HepG2 (cell line): ENCODE data around the gene WDR81. TPM values are rescaled to one million over a fixed set of nuclear protein-coding genes. Genes with fewer than 3 reads are reported as not detected.

Experiments
- ATAC-seq: fragments of 200-7000 bp; cut with Tn5 transposase; 3 replicates; pipeline ENCODE4 v1.9.1; 2020; ENCODE audit warnings: mild to moderate bottlenecking, moderate library complexity
- BruUV-seq: library from RNA; stranded (reverse); fragments of 400-500 nt; replicated peaks from 2 replicates; lab custom pipeline; 2021; lab: Mats Ljungman, UMichigan
- CTCF ChIA-PET: fragments of 300-600 bp; formaldehyde crosslinking; extraction: SDS; loops from one replicate; lab custom pipeline; 2021; ENCODE audit warnings: low total read pairs, inconsistent platforms, low intra/inter-chr PET ratio; lab: Yijun Ruan, JAX
- POLR2A ChIA-PET: fragments of 350-600 bp; sonication (Branson Sonifier 250); formaldehyde crosslinking; loops from one replicate; lab custom pipeline; 2020; ENCODE audit warnings: antibody characterized with exemption, inconsistent platforms; lab: Yijun Ruan, JAX
- DNase-seq: peaks from one replicate; pipeline ENCODE4 v3.0.0-alpha.2; 2015; ENCODE audit warnings: low spot score
- FAIRE-seq: peaks from 3 replicates; lab custom pipeline; 2011; peaks lifted over from hg19 to GRCh38; lab: Jason Lieb, UNC
- H2AFZ ChIP-seq: one replicate; pipeline ENCODE4 v1.6.1; 2011; ENCODE audit warnings: low read length, inconsistent platforms
- H3K27ac ChIP-seq: fragments of 300-600 bp; 3 replicates; pipeline ENCODE4 v1.8.0; 2011; ENCODE audit warnings: mixed run types, mild to moderate bottlenecking, mixed read lengths, low read length, inconsistent platforms; ENCODE audit not compliant: insufficient read depth; ENCODE audit errors: extremely low read length
- H3K27me3 ChIP-seq, 2 experiments: fragments of 200-600 bp in 1 of 2; 2 replicates in 1 of 2; 3 replicates in 1 of 2; pipeline versions ENCODE4 v1.6.0 to v1.8.0; 2011; ENCODE audit warnings: low read length in 2 of 2, mild to moderate bottlenecking in 2 of 2, moderate library complexity in 2 of 2, inconsistent platforms in 1 of 2; ENCODE audit not compliant: insufficient read depth in 2 of 2, control insufficient read depth in 1 of 2
- H3K36me3 ChIP-seq, 2 experiments: fragments of 200-600 bp in 1 of 2; replicated peaks in 1 of 2; 2 replicates in 1 of 2; 3 replicates in 1 of 2; pipeline versions ENCODE4 v1.5.1 to v1.8.0; 2011; ENCODE audit warnings: low read length in 2 of 2, inconsistent platforms in 1 of 2; ENCODE audit not compliant: insufficient read depth in 2 of 2, control insufficient read depth in 1 of 2
- H3K4me1 ChIP-seq: 2 replicates; pipeline ENCODE4 v1.5.1; 2012; ENCODE audit warnings: low read length, inconsistent platforms; ENCODE audit not compliant: insufficient read depth
- H3K4me2 ChIP-seq: 2 replicates; pipeline ENCODE4 v1.6.0; 2011; ENCODE audit warnings: low read depth, low read length, inconsistent platforms
- H3K4me3 ChIP-seq, 3 experiments: fragments of 200-600 bp in 1 of 3; sonication (generic), shearing (Covaris generic) in 1 of 3; replicated peaks in 1 of 3; 2 replicates each; pipeline ENCODE4 v1.5.1; 2011 to 2016; ENCODE audit warnings: low read length in 3 of 3, inconsistent platforms in 2 of 3, low read depth in 2 of 3, mild to moderate bottlenecking in 2 of 3, control low read depth in 1 of 3, mixed read lengths in 1 of 3; ENCODE audit not compliant: insufficient read depth in 1 of 3
- H3K79me2 ChIP-seq: one replicate; pipeline ENCODE4 v1.6.1; 2011; ENCODE audit warnings: low read length, inconsistent platforms; ENCODE audit not compliant: insufficient read depth
- H3K9ac ChIP-seq: 2 replicates; pipeline ENCODE4 v1.6.0; 2011; ENCODE audit warnings: mild to moderate bottlenecking, low read depth, low read length, inconsistent platforms; ENCODE audit not compliant: insufficient read depth
- H3K9me3 ChIP-seq: 2 replicates; pipeline ENCODE4 v1.5.1; 2012; ENCODE audit warnings: mild to moderate bottlenecking, low read length
- H4K20me1 ChIP-seq: 2 replicates; pipeline ENCODE4 v1.6.0; 2011; ENCODE audit warnings: inconsistent platforms, mild to moderate bottlenecking, low read length, moderate library complexity; ENCODE audit not compliant: insufficient read depth
- ATF4 ChIP-seq, 2 experiments: fragments of 450-650 bp in 1 of 2; sonication (generic) in 1 of 2; formaldehyde crosslinking; IDR thresholded peaks; 2 replicates each; pipeline versions ENCODE4 v1.5.0 to v1.8.0; 2020 to 2022; ENCODE audit warnings: mild to moderate bottlenecking in 1 of 2, missing genetic modification reagents in 1 of 2
- PREB ChIP-seq: sonication (generic); formaldehyde crosslinking; IDR thresholded peaks from 2 replicates; pipeline ENCODE4 v1.4.0; 2020; ENCODE audit warnings: missing genetic modification reagents
- USF2 ChIP-seq, 2 experiments: sonication (generic) in 1 of 2; formaldehyde crosslinking in 1 of 2; IDR thresholded peaks; 2 replicates each; pipeline versions ENCODE4 v1.5.1 to v1.6.1; 2011 to 2020; ENCODE audit warnings: borderline replicate concordance in 1 of 2, low read depth in 1 of 2, low read length in 1 of 2, mild to moderate bottlenecking in 1 of 2, missing genetic modification reagents in 1 of 2, moderate library complexity in 1 of 2
- ZBTB4 ChIP-seq: sonication (generic); formaldehyde crosslinking; IDR thresholded peaks from 2 replicates; pipeline ENCODE4 v1.4.0; 2020; ENCODE audit warnings: missing genetic modification reagents, mild to moderate bottlenecking, borderline replicate concordance
- ZNF180 ChIP-seq: sonication (generic); formaldehyde crosslinking; IDR thresholded peaks from 2 replicates; pipeline ENCODE4 v1.4.0; 2020; ENCODE audit warnings: low read depth, missing genetic modification reagents, borderline replicate concordance
- ZNF234 ChIP-seq: sonication (generic); formaldehyde crosslinking; conservative IDR thresholded peaks from 2 replicates; pipeline ENCODE4 v1.5.1; 2020; ENCODE audit warnings: mild to moderate bottlenecking, missing genetic modification reagents
- ZNF326 ChIP-seq: sonication (generic); formaldehyde crosslinking; IDR thresholded peaks from 2 replicates; pipeline ENCODE4 v1.4.0; 2020; ENCODE audit warnings: missing genetic modification reagents, borderline replicate concordance
- ZNF33A ChIP-seq: sonication (generic); formaldehyde crosslinking; IDR thresholded peaks from 2 replicates; pipeline ENCODE4 v1.5.1; 2020; ENCODE audit warnings: missing genetic modification reagents, mild to moderate bottlenecking, moderate library complexity, borderline replicate concordance
- ZSCAN22 ChIP-seq: sonication (generic); formaldehyde crosslinking; IDR thresholded peaks from 2 replicates; pipeline ENCODE4 v1.4.0; 2020; ENCODE audit warnings: mild to moderate bottlenecking, missing genetic modification reagents
- WGBS: methylation state at CpG from one replicate; pipeline ENCODE4 v1.1.6; 2017; ENCODE audit warnings: low lambda C conversion rate; 5-methylcytosine and 5-hydroxymethylcytosine counted together
- in situ Hi-C: cut with HindIII; loops from 2 replicates; pipeline ENCODE4 v1.10.0; 2017; ENCODE audit warnings: low pct_unique_long_range_greater_than_20kb; ENCODE audit not compliant: extremely low pct_ligation_motif_present
- intact Hi-C: fragments of 100-400 bp; cut with micrococcal nuclease; formaldehyde crosslinking; loops from one replicate; pipeline ENCODE4 v1.10.0; 2022; ENCODE audit not compliant: unreplicated experiment
- polyA plus RNA-seq, 8 experiments: library from polyadenylated mRNA; depleted of rRNA in 3 of 8; stranded (reverse) in 7 of 8; unstranded in 1 of 8; fragments of >200 nt; fragmentation: Illumina TruSeq in 4 of 8; extraction: Trizol in 4 of 8; gene quantifications; 2 replicates each; pipeline versions ENCODE4 v1.2.1 to v1.2.3, GENCODE V29; 2011 to 2016; ENCODE audit warnings: low read depth in 4 of 8, missing spikeins in 1 of 8, mixed read lengths in 1 of 8; ENCODE audit not compliant: insufficient read depth in 1 of 8
- total RNA-seq, 5 experiments: library from RNA; depleted of rRNA; stranded (reverse); fragments of >200 nt; fragmentation: Illumina TruSeq; extraction: Trizol; gene quantifications; 2 replicates each; pipeline ENCODE4 v1.2.3, GENCODE V29; 2016; ENCODE audit warnings: low read depth in 1 of 5

WDR81 gene
- total and polyA plus RNA-seq, 2 of the 13 experiments (the other 11 are each of a cell fraction or from before 2014, with no cell fraction given): 9.1 to 16.7 TPM

- H3K27ac ChIP-seq: no peak overlapping the region
- H2AFZ ChIP-seq: no peak overlapping the region
- ChIA-PET CTCF (no interaction called here), POLR2A (interaction anchor here (0.8 to 6.3 kb wide), 5 partner anchors 15 to 39 kb away, joined by 3 to 44 read pairs (median 3); partner anchors contain the start of gene SERPINF1)
- intact Hi-C loops: no loop called here
- TF ChIP-seq ZNF180 (CRISPR knock-in tag) (no peak), ZNF234 (CRISPR knock-in tag) (no peak), USF2 (IDR thresholded peaks at IDR 0.05; ENCODE audit: low read depth, low read length) (no peak), USF2 (CRISPR knock-in tag; IDR thresholded peaks at IDR 0.05; ENCODE audit: borderline replicate concordance) (no peak), ATF4 (CRISPR knock-in tag; IDR thresholded peaks at IDR 0.05) (no peak), ZSCAN22 (no peak), ZNF326 (CRISPR knock-in tag) (no peak), ZNF33A (CRISPR knock-in tag) (no peak), ZBTB4 (CRISPR knock-in tag) (no peak), PREB (CRISPR knock-in tag) (no peak)
- ATAC-seq (no peak), DNase-seq (no peak), FAIRE-seq (no peak)
- WGBS: 92% methylated on average over 5 of the region's 10 CpGs
- H3K4me2 ChIP-seq: no peak overlapping the region
- H4K20me1 ChIP-seq: no peaks in the 10 kb centered on the region
- BruUV-seq: no TSS peak
- H3K27me3 ChIP-seq: no peaks in the 10 kb centered on the region
- no peak overlapping the region for H3K9ac ChIP-seq
- peaks cover 0 to 1% of the 10 kb centered on the region in 2 experiments; a peak in 4 of 5 replicates for H3K36me3 ChIP-seq
- peaks cover 49% of the 10 kb centered on the region for H3K4me1 ChIP-seq
- no peaks in the 10 kb centered on the region for H3K9me3 ChIP-seq
- in situ Hi-C loops: no loop called here
- peaks cover 11% of the 10 kb centered on the region for H3K79me2 ChIP-seq
- H3K4me3 ChIP-seq: no peak overlapping the region
These were observed 6.6 kb downstream of the WDR81 start for GRCh38 chr17:1731194-1731506.
